K562 (cell line): ENCODE measurements around the gene C3orf70. TPM values are rescaled to one million over a fixed set of nuclear protein-coding genes. Genes with fewer than 3 reads are reported as not detected.

Source experiments
- ATAC-seq: fragments of 200-7000 bp; cut with Tn5 transposase; 3 replicates; pipeline ENCODE4 v1.9.1; 2020; ENCODE audit warnings: moderate library complexity
- Bru-seq: library from RNA; stranded (reverse); fragments of 400-500 nt; gene quantifications from one replicate; lab custom pipeline; 2021; lab: Mats Ljungman, UMichigan
- BruChase-seq, 2 experiments: library from RNA; stranded (reverse); fragments of 400-500 nt; gene quantifications; one replicate each; lab custom pipeline; 2021; lab: Mats Ljungman, UMichigan
- BruUV-seq: library from RNA; stranded (reverse); fragments of 400-500 nt; replicated peaks from 2 replicates; lab custom pipeline; 2021; lab: Mats Ljungman, UMichigan
- CTCF ChIA-PET: fragments of 300-600 bp; formaldehyde crosslinking; extraction: SDS; loops from one replicate; lab custom pipeline; 2021; ENCODE audit warnings: low intra/inter-chr PET ratio; lab: Yijun Ruan, JAX
- POLR2A ChIA-PET: fragments of 300-600, 350-650 bp; sonication (Branson Sonifier 250); formaldehyde crosslinking; extraction: SDS; loops from one replicate; lab custom pipeline; 2021; ENCODE audit warnings: antibody characterized with exemption, inconsistent platforms; lab: Yijun Ruan, JAX
- DNase-seq, 4 experiments: peaks; one replicate each; pipeline versions ENCODE4 v3.0.0 to v3.0.0-alpha.2; 2011 to 2018; ENCODE audit warnings: low spot score in 3 of 4, mixed read lengths in 3 of 4; ENCODE audit errors: extremely low read depth in 1 of 4
- FAIRE-seq: peaks from 2 replicates; lab custom pipeline; 2011; peaks lifted over from hg19 to GRCh38; lab: Jason Lieb, UNC
- H2AFZ ChIP-seq: 2 replicates; pipeline ENCODE4 v1.6.0; 2011; ENCODE audit warnings: low read depth, low read length, control low read depth, inconsistent platforms
- H3K27ac ChIP-seq: fragments of 200-600 bp; 3 replicates; pipeline ENCODE4 v1.8.0; 2011; ENCODE audit warnings: low read depth, mild to moderate bottlenecking, control low read depth, inconsistent platforms, low read length, moderate library complexity, mixed read lengths; ENCODE audit errors: extremely low read depth
- H3K27me3 ChIP-seq, 2 experiments: fragments of 300-600 bp in 1 of 2; 2 replicates in 1 of 2; 3 replicates in 1 of 2; pipeline versions ENCODE4 v1.6.0 to v1.8.0; 2011; ENCODE audit warnings: inconsistent platforms in 2 of 2, low read length in 2 of 2, mild to moderate bottlenecking in 1 of 2, mixed read lengths in 1 of 2, moderate library complexity in 1 of 2; ENCODE audit not compliant: control insufficient read depth in 2 of 2, insufficient read depth in 2 of 2
- H3K36me3 ChIP-seq: fragments of 300-600 bp; 3 replicates; pipeline ENCODE4 v1.8.0; 2011; ENCODE audit warnings: mild to moderate bottlenecking, low read length, inconsistent platforms; ENCODE audit not compliant: control insufficient read depth, insufficient read depth
- H3K4me1 ChIP-seq, 2 experiments: fragments of 200-600 bp in 1 of 2; replicated peaks in 1 of 2; 2 replicates in 1 of 2; 3 replicates in 1 of 2; pipeline versions ENCODE4 v1.5.1 to v1.8.0; 2011; ENCODE audit warnings: inconsistent platforms in 2 of 2, low read length in 2 of 2, mild to moderate bottlenecking in 1 of 2, mixed read lengths in 1 of 2, moderate library complexity in 1 of 2; ENCODE audit not compliant: control insufficient read depth in 2 of 2, insufficient read depth in 2 of 2
- H3K4me2 ChIP-seq: 2 replicates; pipeline ENCODE4 v1.6.1; 2011; ENCODE audit warnings: low read length, control low read depth, inconsistent platforms, mixed read lengths; ENCODE audit not compliant: insufficient read depth
- H3K4me3 ChIP-seq: fragments of 200-600 bp; sonication (generic), shearing (Covaris generic); 2 replicates; pipeline ENCODE4 v1.5.1; 2016; ENCODE audit warnings: control low read depth, inconsistent platforms
- H3K79me2 ChIP-seq: fragments of 200-600 bp; 3 replicates; pipeline ENCODE4 v1.8.0; 2011; ENCODE audit warnings: low read length, inconsistent platforms; ENCODE audit not compliant: control insufficient read depth, insufficient read depth
- H3K9ac ChIP-seq, 2 experiments: 2 replicates each; pipeline versions ENCODE4 v1.6.0 to v1.6.1; 2011; ENCODE audit warnings: low read depth in 2 of 2, low read length in 2 of 2, control low read depth in 1 of 2, inconsistent platforms in 1 of 2, mild to moderate bottlenecking in 1 of 2, mixed read lengths in 1 of 2; ENCODE audit not compliant: insufficient read depth in 1 of 2
- H3K9me1 ChIP-seq: one replicate; pipeline ENCODE4 v1.6.0; 2011; ENCODE audit warnings: inconsistent platforms, mild to moderate bottlenecking, low read length, moderate library complexity; ENCODE audit not compliant: control insufficient read depth, insufficient read depth
- H3K9me3 ChIP-seq: replicated peaks from 2 replicates; pipeline ENCODE4 v1.5.1; 2011; ENCODE audit warnings: low read depth, low read length, inconsistent platforms; ENCODE audit not compliant: control insufficient read depth, insufficient read depth
- H4K20me1 ChIP-seq: replicated peaks from 2 replicates; pipeline ENCODE4 v1.6.1; 2011; ENCODE audit warnings: low read length, inconsistent platforms, mixed read lengths; ENCODE audit not compliant: control insufficient read depth, insufficient read depth
- DMBX1 ChIP-seq: fragments of 250-450 bp; sonication (Bioruptor Pico); IDR thresholded peaks from 2 replicates; pipeline ENCODE4 v1.8.0; 2022; ENCODE audit warnings: inconsistent platforms, mild to moderate bottlenecking, moderate library complexity, borderline replicate concordance
- DPF2 ChIP-seq: fragments of 450-650 bp; IDR thresholded peaks from 2 replicates; pipeline ENCODE4 v1.6.1; 2016
- STAG1 ChIP-seq: sonication (generic); formaldehyde crosslinking; IDR thresholded peaks from 2 replicates; pipeline ENCODE4 v1.5.0; 2020; ENCODE audit warnings: missing genetic modification reagents, borderline replicate concordance
- ZNF507 ChIP-seq: conservative IDR thresholded peaks from 2 replicates; pipeline ENCODE4 v1.6.1; 2017; ENCODE audit warnings: missing genetic modification characterization, missing compliant biosample characterization
- ZSCAN32 ChIP-seq: fragments of 450-650 bp; formaldehyde crosslinking; IDR thresholded peaks from 2 replicates; pipeline ENCODE4 v1.4.0; 2020; ENCODE audit warnings: mild to moderate bottlenecking, moderate library complexity
- WGBS: fragments of 100-300 bp; shearing (Covaris generic); methylation state at CpG from one replicate; pipeline ENCODE4 v1.1.6; 2016; ENCODE audit warnings: low coverage, mixed read lengths; ENCODE audit not compliant: insufficient coverage; ENCODE audit errors: missing lambda C conversion rate; 5-methylcytosine and 5-hydroxymethylcytosine counted together
- in situ Hi-C: fragments of 300-500 bp; cut with MboI; formaldehyde crosslinking; loops from 4 replicates; pipeline ENCODE4 v1.15.0; 2018; ENCODE audit warnings: inconsistent platforms, mixed read lengths
- intact Hi-C: fragments of 100-400 bp; cut with micrococcal nuclease; formaldehyde crosslinking; loops from 2 replicates; pipeline ENCODE4 v1.14.2; 2022
- long read RNA-seq, 3 experiments: library from polyadenylated mRNA in 2 of 3; library from RNA in 1 of 3; unstranded in 2 of 3; stranded (forward) in 1 of 3; transcript quantifications; one replicate each; pipeline ENCODE4 v2.0.0, GENCODE V29; 2019 to 2022
- polyA minus RNA-seq, 3 experiments: library from RNA; depleted of rRNA, polyadenylated mRNA; stranded (reverse); fragments of >200 nt; gene quantifications; 2 replicates each; pipeline ENCODE4 v1.2.3, GENCODE V29; 2011
- polyA plus RNA-seq, 8 experiments: library from polyadenylated mRNA; depleted of rRNA in 4 of 8; stranded (reverse) in 5 of 8; unstranded in 3 of 8; fragments of >200 nt; fragmentation: Nextera tagmentation in 2 of 8; fragmentation: Illumina TruSeq in 1 of 8; extraction: Ambion mirVana in 2 of 8; extraction: Trizol in 1 of 8; gene quantifications; 2 replicates each; pipeline versions ENCODE4 v1.2.1 to v1.2.3, GENCODE V29; 2011 to 2014; ENCODE audit warnings: inconsistent platforms in 1 of 8, missing spikeins in 1 of 8
- total RNA-seq, 7 experiments: library from RNA; depleted of rRNA in 6 of 7; stranded (reverse); fragments of >200 nt in 6 of 7; fragmentation: Illumina TruSeq in 2 of 7; extraction: Trizol in 2 of 7; gene quantifications; 2 replicates each; pipeline versions ENCODE4 v1.2.1 to v1.2.3, GENCODE V29; 2011 to 2021; ENCODE audit warnings: low replicate concordance in 1 of 7
- TF ChIP-seq, protein P1 (sequence below): fragments of 450-650 bp; formaldehyde crosslinking; IDR thresholded peaks from 2 replicates; pipeline ENCODE4 v1.4.0; 2020; ENCODE audit warnings: mild to moderate bottlenecking, moderate library complexity
- TF ChIP-seq, protein P2 (sequence below): fragments of 250-450 bp; sonication (Bioruptor Pico); IDR thresholded peaks from 2 replicates; pipeline ENCODE4 v1.5.0; 2021; ENCODE audit warnings: mild to moderate bottlenecking, moderate library complexity

The C3orf70 gene, protein sequence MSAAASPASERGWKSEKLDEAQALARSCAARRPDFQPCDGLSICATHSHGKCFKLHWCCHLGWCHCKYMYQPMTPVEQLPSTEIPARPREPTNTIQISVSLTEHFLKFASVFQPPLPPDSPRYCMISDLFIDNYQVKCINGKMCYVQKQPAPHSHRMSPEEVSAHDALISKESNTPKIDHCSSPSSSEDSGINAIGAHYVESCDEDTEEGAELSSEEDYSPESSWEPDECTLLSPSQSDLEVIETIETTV
- total RNA-seq (2011; cell fraction: chromatin; rRNA removed; ENCODE audit: low replicate concordance), result 0.09 and 0.14 TPM in 2 replicates
- total RNA-seq (2011; cell fraction: nucleolus; rRNA removed), result 0.17 TPM in 1 of 2 replicates, not detected in the other
- total RNA-seq (2011; cell fraction: nucleoplasm; rRNA removed), result 0.07 and 0.08 TPM in 2 replicates
- not detected in 2 replicates for total RNA-seq (2014; rRNA removed)
- not detected in 2 replicates for total RNA-seq (2014; rRNA removed; fragmentation: Illumina TruSeq; extraction: Trizol)
- 0.04 TPM in 1 of 2 replicates, not detected in the other for total RNA-seq (2015; rRNA removed; fragmentation: Illumina TruSeq; extraction: Trizol)
- 0.04 TPM in 1 of 2 replicates, not detected in the other for total RNA-seq (2021)
- 0.01 and 0.03 TPM in 2 replicates for polyA plus RNA-seq (2011; rRNA removed)
- polyA plus RNA-seq (2011; cell fraction: cytosol; rRNA removed), result 0.03 TPM in 1 of 2 replicates, not detected in the other
- 0.04 TPM in 1 of 2 replicates, not detected in the other for polyA plus RNA-seq (2011; cell fraction: nucleus; rRNA removed)
- polyA plus RNA-seq (2012), result 0.01 TPM in 1 of 2 replicates, not detected in the other
- 0.01 TPM in 1 of 2 replicates, not detected in the other for polyA plus RNA-seq (2014; fragmentation: Illumina TruSeq; extraction: Trizol)
- not detected for polyA plus RNA-seq (2014; fragmentation: Nextera tagmentation; extraction: Ambion mirVana)
- polyA plus RNA-seq (2014; rRNA removed), result not detected in 2 replicates
- 0.07 TPM in 1 of 2 replicates, not detected in the other for polyA minus RNA-seq (2011; rRNA and poly(A)+ RNA removed)
- polyA minus RNA-seq (2011; cell fraction: cytosol; rRNA and poly(A)+ RNA removed), result not detected in 2 replicates
- polyA minus RNA-seq (2011; cell fraction: nucleus; rRNA and poly(A)+ RNA removed), result not detected in 2 replicates
- Bru-seq, nascent RNA, result percentile 22 among the genes with signal in this experiment
- percentile 14 among the genes with signal in this experiment for BruChase-seq, experiment 1, labeled RNA remaining after a 2-hour chase
- BruChase-seq, experiment 2, labeled RNA remaining after a 6-hour chase, result percentile 10 among the genes with signal in this experiment
- long read RNA-seq, experiment 1, result 0 reads
- long read RNA-seq, experiment 2, result 0 reads
- long read RNA-seq, experiment 3, result 0 reads

DNA sequence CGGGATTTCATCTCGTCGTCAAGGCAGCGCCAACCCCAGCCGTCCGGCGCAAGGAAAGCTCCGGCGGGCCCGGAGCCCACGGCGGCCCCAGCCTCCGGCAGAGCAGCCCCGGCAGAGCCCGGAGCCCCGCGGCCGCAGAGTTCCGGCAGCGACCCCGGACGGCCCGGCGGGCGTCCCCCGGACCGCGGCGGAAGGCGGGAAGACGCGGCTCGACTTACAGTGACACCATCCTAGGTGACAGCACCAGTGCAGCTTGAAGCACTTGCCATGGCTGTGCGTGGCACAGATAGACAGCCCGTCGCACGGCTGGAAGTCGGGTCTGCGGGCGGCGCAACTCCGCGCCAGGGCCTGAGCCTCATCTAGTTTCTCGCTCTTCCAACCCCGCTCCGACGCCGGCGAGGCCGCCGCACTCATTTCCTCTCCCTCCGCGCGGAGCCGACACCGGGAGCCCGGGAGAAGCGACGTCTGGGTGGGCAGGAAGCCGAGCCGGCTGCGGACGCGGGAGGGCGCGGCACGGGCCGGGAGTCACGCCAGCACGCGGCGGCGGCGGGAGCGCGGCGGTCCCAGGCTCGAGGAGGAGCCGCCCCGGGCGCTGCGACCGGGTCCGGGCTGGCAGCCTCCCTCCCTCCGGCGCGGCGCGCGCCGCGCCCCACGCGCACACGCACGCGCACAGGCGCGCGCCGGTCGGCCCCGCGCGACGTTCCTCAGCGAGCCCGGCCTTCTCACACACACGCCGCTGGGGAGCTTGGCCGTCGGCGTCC is at the start of gene C3orf70:
Gene C3orf70 (minus strand): TSS at position 651 of the 761 bp plus-strand sequence. CDS start 237 bp downstream, at position 414.
- FAIRE-seq (no peak), DNase-seq (peak; percentile 27 to 75 (median 63)), ATAC-seq (peak; percentile 80)
- Histone ChIP-seq H2AFZ (peak within 1 kb of the TSS; percentile 78), H3K4me2 (peak within 1 kb of the TSS; percentile 68), H3K9me3 (no peaks in the 10 kb centered on the region), H3K9ac (peak within 1 kb of the TSS in 1 of 2 experiments; percentile 86; a peak in 2 of 4 replicates), H3K4me3 (peak within 1 kb of the TSS; percentile 35), H3K4me1 (peaks cover 0 to 14% of the 10 kb centered on the region in 2 experiments; a peak in 3 of 5 replicates), H4K20me1 (no peaks in the 10 kb centered on the region), H3K79me2 (no peaks in the 10 kb centered on the region), H3K9me1 (no peaks in the 10 kb centered on the region), H3K27me3 (peaks cover 33 to 40% of the 10 kb centered on the region in 2 experiments; a peak in 4 of 5 replicates), H3K27ac (no peak within 1 kb of the TSS), H3K36me3 (no peaks in the 10 kb centered on the region)
- WGBS, result 7% methylated on average over 58 of the region's 113 CpGs
- intact Hi-C loops, result no loop called here
- ChIA-PET CTCF (no interaction called here), POLR2A (no interaction called here)
- BruUV-seq, result no TSS peak
- in situ Hi-C loops, result no loop called here
- TF ChIP-seq STAG1, result no peak
- TF ChIP-seq, protein P1, sequence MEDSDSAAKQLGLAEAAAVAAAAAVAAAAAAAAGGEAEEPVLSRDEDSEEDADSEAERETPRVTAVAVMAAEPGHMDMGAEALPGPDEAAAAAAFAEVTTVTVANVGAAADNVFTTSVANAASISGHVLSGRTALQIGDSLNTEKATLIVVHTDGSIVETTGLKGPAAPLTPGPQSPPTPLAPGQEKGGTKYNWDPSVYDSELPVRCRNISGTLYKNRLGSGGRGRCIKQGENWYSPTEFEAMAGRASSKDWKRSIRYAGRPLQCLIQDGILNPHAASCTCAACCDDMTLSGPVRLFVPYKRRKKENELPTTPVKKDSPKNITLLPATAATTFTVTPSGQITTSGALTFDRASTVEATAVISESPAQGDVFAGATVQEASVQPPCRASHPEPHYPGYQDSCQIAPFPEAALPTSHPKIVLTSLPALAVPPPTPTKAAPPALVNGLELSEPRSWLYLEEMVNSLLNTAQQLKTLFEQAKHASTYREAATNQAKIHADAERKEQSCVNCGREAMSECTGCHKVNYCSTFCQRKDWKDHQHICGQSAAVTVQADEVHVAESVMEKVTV (CRISPR knock-in tag), result no peak
- TF ChIP-seq DMBX1 (CRISPR knock-in tag), result peak; percentile 62; the same call in 1 of the 2 replicates
- no peak for TF ChIP-seq ZNF507
- TF ChIP-seq DPF2, result no peak
- TF ChIP-seq, protein P2, sequence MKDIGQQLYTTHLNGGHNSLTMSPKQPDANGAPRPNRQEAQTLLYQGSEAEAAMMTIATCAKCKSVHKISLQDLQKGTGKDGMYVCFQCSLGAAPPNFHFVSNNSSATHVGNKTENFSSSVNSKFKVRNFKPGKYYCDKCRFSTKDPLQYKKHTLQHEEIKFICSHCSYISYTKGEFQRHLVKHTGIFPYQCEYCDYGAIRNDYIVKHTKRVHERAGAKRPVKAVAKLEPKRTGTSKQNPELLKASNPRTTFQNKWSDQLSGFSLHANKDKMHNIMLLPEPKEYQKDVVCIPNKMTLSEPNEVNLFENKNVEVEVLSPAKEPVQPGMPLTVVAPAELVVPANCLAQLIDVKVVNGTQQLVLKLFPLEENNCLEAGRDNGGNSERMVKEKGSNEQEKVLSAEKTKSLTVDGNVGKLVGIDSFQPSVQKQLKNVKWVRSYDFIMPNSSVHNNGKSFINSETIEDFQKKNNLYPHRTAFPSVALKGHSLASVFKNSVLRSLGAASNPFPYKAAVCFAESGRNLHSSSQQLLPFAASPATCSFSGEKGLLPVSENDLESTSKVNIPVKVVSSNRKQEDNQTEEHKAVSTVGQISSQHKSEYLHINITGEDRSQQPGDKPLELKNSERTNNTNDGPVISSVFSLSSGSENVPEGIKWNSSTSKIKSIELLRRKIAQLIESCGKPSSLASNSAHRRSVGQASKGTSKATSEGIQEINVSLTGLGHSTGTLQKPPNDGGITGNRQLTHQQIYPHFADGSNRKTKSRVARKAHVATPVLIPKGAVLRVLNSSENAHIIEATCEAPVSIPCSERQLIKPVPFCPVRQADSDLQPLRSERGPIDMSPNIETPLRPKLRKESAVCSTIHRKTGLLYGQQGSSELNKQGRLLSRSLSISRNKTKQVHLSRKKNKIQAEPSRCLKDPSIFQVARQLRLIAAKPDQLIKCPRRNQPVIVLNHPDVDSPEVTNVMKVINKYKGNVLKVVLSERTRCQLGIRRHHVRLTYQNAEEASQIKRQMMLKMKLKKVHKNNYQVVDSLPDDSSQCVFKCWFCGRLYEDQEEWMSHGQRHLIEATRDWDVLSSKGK, result no peak
- TF ChIP-seq ZSCAN32, result no peak
